Femur (tissue), 1 donor: ENCODE data around the gene TBC1D23.
"Not testable (repeated sequence)": the region's sequence is repeated elsewhere in the genome, so short reads cannot be mapped to it uniquely, and the experiment has no call there.

Experiments
- DNase-seq: peaks from one replicate; pipeline ENCODE4 v3.0.0-alpha.2; 2017

TBC1D23 gene

DNA sequence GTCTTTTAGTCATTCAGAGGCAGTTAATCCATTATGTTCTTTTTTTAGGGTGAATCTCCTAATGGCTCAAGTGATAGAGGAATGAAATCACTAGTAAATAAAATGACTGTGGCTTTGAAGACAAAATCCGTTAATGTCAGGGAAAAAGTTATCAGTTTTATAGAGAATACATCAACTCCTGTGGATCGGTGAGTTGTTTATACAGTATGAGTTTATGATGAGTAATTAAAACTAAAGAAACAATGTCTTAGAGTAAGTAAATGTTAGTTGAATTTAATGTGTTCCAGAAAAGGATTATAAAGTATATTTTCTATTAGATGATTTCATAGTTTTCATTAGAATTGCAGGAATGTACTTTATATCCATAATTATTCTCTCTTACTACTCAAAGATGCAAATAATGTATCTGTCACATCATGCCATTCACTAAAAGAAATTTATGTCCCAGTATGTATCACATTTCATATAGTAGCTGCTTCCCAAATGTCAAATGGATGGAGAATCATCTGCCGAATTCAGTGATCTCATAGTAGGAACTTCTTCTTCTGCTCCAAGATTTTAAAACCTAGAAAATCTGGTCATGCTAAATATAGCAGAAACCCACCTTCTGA is 49.7 kb downstream of the TBC1D23 start:
- no peak for DNase-seq

DNA sequence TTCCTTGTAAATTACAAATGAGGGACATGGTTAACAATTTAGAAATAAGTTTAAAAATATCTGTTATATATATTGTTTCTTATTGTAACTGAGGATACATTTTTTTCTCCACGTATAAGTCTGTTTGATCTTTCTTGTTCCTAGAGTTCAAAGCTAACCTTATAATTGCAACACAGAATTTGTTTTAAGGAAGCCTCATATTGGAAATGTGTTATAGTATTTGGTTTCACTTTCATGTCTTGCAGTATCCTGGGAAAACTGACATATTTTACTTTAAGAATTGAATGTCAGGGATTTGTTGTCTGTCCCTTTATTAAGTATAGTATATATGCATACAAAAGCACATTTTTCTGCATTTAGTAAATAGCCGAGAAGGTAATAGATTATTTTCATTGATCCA is 50.2 kb downstream of the TBC1D23 start:
- DNase-seq: no peak

DNA sequence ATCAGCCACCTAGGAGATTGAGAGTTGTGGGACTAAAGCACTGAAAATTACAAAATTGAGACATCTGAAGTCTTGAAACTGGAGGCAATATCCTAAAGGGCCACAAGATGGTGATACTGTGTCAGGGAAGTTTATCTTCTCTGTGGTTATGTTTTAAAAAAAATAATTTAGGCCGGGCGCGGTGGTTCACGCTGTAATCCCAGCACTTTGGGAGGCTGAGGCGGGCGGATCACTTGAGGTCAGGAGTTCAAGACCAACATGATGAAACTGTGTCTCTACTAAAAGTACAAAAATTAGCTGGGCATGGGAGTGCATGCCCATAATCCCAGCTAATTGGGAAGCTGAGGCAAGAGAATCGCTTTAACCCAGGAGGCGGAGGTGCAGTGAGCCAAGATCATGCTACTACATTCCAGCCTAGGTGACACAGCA is 55.9 kb downstream of the TBC1D23 start:
- no peak for DNase-seq

- no peak for DNase-seq
Observed at GRCh38 chr3:100317912-100318311, 57.1 kb downstream of the TBC1D23 start.

DNA sequence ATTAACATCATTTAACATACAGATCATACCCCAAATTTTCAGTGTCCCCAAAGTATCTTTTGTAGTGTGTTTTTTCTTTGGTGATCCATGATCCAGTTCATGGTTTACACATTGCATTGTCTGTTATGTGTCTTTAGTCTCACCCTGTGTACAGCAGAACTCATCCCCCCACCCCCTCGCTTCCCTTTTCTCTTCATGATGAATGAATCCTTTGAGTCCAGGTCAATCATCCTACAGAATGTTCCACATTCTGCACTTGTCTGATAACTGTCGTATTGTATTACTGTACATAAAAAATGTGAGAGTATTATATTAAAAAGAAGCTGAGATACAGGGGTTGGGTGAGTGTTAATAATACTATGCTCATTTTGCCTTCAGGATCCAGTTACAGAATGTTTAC is 59.2 kb downstream of the TBC1D23 start:
- DNase-seq: no peak

DNA sequence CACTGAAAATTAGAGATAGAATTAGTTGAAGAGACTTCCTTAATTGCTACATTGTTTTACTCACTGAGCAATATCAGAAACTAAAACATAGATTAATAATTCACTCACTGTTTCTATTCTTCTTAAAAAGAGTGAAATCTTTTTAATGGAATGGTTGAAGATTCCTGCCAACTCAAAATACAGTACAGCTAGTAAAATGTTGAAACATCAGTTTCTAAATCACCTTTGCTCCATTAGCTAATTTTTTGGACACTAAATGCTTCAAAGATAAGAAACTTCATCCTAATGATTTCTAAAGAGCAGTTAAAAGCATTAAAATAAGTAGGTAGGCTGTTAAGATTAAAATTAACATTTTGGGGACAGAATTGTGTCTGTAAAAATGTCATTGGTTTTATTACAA is 63.3 kb downstream of the TBC1D23 start:
- DNase-seq: no peak

DNA sequence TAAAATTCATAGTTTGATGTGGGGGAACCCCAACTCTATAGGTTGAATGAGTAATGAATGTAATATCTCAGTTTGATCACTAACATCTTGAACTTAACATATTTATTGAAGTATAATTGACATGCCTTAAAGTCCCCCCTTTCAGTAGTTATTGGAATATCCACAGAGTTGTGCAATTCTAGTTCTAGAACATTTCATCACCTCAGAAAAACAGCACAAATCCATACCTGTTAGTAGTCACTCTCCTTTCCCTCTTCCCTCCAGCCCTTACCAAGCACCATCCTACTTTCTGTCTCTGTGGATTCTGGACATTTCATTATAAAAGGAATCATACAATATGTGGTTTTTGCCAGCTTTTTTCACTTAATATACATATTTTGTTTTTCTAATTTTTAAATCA is 65.0 kb downstream of the TBC1D23 start:
- DNase-seq: no peak

DNA sequence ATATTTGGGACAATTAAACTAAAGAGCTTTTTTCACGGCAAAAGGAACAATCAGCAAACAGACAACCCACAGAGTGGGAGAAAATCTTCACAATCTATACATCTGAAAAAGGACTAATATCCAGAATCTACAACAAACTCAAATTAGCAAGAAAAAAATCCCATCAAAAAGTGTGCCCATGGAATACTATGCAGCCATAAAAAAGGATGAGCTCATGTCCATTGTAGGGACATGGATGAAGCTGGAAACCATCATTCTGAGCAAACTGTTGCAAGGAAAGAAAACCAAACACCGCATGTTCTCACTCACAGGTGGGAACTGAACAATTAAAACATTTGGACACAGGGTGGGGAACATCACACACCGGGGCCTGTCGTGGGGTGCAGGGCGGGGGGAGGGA is 66.6 kb downstream of the TBC1D23 start:
- not testable (repeated sequence) for DNase-seq

DNA sequence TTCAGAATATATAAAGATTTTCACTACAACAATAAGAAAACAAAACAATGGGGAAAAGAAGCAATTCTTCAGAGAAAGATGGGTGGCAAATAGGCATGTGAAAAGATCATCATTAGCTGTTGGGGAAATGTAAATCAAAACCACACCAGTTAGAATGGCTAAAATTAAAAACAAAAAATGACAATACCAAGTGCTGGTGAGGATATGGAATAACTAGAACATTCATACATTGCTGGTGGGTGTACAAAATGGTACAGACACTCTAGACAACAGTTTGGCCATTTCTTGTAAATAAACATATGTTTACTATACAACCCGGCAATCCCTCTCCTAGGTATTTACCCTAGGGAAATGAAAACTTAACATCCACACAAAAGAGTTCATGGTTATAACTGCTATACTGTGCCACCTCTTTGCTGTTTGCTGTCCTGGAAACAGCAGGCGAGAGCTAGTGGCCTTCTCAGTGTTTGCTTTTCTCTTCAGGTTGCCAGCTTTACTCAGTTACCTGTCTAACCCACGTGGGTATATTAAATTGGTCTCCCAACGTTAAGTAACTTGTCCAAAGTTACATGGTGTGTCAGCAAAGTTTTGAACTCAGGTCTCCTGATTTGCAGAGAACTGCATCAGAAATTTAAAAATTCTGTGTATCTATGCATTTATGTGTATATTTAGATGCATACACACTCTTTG is 69.2 kb downstream of the TBC1D23 start:
- no peak for DNase-seq

DNA sequence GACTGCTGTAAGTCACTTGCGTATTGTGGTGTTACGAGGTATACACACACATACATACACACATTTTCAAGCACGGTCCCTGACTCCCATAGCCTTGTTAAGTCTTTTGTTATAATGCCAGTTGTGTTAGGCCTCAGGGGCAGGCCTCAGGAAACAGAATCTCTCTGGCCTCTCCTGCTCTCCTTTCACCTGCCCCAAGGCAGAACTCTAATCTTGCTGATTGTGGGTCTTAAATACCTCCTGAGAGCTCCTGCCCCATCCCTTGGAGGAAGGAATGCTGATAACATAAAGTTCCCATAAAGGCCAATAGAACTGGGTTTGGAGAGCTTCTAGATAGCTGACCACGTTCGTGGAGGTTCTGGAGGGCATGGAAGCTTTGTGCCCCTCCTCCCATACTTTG is 69.9 kb downstream of the TBC1D23 start:
- no peak for DNase-seq

DNA sequence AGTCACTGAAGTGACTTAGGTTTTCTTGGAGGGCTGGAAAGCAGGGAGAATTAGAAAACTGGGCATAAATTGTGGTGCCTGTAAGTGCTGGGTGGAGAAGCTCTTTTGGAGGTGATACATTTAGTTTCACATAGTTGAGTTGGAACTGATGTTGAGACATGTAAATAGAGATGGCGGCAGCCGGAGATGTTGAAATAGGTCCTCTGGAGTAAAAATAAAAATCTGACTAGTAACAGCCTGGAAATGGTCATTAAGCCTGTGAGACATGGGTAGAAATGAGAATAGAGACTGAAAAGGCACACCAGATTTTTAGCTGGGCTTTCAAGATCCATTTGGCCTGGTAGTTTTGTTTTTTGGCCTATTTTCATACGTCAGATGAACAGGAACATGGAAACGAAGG is 70.9 kb downstream of the TBC1D23 start:
- DNase-seq: no peak

DNA sequence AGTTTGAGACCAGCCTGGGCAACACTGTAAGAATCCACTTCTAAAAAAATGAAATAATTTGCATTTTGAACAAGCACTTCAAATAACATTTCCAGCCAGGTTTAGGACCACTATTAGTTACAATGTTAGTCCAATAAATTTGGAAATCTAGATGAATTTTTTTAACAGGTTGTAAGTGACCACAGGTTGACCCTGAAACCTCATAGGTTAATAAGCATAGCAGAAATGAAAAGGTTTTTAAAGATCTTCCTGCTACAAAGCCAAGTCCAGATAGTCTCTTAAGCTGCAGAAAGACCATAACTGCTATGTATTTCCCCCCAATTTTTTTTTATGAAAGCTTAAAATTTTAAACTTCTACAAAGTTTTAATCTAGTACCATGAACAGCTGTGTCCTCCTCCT is 72.3 kb downstream of the TBC1D23 start:
- no peak for DNase-seq

- DNase-seq: no peak
Observed at GRCh38 chr3:100333970-100334487, 73.2 kb downstream of the TBC1D23 start.

GRCh38 chr3:100334488-100335351 is 73.9 kb downstream of the TBC1D23 start, which contains the start of gene NIT2:
TSS of gene NIT2 (plus strand) at chr3:100334757. CDS start at chr3:100334792, 35 bp downstream.
- peak; percentile 89 for DNase-seq

DNA sequence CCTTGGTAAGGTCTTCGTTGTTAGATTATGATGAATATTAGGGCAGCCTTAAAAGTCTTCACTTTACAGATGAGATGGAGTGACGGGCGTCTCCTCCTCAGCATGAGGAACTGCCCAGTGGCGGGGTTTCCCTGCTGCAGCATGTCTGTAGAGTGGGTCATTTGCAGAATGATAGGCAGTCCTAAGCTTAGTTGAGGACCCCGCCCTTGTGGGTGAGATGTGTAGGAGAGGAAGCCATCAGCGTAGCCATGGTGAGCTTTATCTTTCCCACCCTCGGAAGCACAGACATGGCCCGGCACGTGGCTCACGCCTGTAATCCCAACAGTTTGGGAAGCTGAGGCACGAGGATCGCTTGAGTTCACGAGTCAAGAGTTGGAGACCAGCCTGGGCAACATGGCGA is 74.6 kb downstream of the TBC1D23 start:
- peak; percentile 29 for DNase-seq

GRCh38 chr3:100336229-100336628 is 75.4 kb downstream of the TBC1D23 start:
- not testable (repeated sequence) for DNase-seq

GRCh38 chr3:100338911-100339310 is 78.1 kb downstream of the TBC1D23 start:
- DNase-seq: no peak

DNA sequence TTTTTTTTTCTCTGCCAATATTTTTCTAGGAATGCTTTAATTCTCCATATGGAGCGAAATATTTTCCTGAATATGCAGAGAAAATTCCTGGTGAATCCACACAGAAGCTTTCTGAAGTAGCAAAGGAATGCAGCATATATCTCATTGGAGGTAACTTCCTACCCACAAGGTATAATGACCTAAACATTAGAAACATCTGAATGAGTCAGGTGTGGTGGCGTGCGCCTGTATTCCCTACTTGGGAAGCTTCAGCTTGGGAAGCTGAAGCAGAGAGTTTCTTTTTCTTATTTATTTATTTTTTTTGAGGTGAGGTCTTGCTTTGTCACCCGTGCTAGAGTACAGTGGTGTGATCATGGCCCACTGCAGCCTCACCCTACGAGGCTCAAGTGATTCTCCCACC is 79.0 kb downstream of the TBC1D23 start:
- DNase-seq: no peak

DNA sequence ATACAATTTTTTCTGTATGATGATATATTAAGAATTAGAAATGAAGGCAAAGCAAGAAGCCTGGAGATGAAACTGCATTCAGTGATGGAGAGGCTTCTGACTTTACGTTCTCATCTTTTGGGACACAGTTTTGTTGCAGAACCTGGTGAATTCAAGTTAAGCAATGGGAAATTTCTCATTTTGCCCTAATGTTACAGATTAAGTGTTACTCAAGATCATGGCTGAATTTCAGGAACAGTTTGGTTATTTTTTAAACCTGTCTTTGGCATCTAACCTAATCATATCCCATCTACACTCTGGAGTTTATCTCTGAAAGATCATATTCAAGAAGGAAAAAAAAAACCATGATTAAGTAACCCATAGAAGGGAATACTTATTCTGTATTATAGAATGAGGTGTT is 79.7 kb downstream of the TBC1D23 start:
- DNase-seq: no peak

- DNase-seq: no peak
Observed at GRCh38 chr3:100348727-100349126, 87.9 kb downstream of the TBC1D23 start.

- not testable (repeated sequence) for DNase-seq
Observed at GRCh38 chr3:100351770-100352169, 91.0 kb downstream of the TBC1D23 start.

DNA sequence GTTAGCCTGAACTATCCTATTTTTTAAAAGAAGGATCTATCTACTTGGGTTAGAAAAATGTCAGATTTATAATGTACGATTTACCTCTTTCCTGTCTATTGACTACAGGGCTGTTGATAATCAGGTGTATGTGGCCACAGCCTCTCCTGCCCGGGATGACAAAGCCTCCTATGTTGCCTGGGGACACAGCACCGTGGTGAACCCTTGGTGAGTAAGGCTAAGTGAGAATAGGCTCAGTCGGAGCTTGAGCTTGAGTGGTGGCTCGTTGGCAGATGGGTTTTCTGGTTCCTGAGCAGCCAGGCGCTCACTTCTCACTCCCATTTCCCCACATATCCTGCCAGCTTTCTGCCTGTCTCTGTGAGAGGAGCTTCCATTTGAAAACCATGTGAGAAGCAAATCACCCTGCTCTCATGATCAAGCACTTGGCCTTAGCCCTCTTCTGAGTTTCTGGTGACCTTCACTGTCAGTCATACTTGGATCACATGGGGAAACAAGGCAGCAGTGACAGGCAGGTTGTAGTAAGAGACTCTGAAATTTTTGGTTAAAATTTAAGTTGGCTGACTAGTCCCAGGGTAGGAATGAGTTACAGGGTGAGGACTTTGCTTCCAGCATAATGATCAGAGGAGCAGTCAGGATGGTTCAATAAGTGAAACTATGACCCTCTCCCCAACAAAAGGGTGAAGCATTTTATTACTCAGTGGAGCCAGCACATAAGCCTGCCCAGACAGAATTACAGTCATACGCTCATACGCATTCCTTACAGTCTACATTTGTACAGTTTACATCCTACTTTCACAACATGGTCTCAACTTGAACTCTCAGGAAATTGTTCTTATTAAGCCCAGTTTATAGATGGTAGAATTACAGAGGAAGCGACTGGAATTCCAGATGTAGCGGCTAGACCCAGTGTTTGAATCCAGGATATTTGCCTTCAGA is 91.8 kb downstream of the TBC1D23 start:
- no peak for DNase-seq
